GM10847 (cell line): Measurements from ENCODE around the gene C1orf159.

Experiments used
- POLR2A ChIP-seq: IDR thresholded peaks from 2 replicates; pipeline ENCODE4 v1.6.1; 2011; ENCODE audit not compliant: insufficient read length; ENCODE audit errors: extremely low read depth

Gene C1orf159

DNA sequence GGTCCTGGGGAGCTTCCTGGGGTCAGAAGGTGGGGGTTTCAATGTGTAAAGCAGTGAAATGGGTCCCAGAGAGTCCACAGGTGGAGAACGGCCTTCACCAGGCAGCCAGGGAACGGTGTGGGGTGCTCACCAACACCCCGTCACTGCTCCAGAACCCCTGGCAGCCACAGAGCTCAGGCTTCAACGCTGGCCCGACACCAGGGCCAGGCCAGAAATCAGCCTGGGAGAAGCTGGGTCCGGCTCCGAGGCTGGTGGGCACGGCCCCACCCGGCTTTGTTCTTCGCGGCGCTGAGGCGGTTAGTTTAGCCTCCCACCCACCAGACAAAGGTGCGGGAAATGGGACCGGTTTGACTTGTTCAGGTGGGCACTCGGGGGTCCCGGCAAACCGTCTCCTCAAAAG, 24.8 kb upstream of the C1orf159 start:
- TF ChIP-seq POLR2A = no peak

DNA sequence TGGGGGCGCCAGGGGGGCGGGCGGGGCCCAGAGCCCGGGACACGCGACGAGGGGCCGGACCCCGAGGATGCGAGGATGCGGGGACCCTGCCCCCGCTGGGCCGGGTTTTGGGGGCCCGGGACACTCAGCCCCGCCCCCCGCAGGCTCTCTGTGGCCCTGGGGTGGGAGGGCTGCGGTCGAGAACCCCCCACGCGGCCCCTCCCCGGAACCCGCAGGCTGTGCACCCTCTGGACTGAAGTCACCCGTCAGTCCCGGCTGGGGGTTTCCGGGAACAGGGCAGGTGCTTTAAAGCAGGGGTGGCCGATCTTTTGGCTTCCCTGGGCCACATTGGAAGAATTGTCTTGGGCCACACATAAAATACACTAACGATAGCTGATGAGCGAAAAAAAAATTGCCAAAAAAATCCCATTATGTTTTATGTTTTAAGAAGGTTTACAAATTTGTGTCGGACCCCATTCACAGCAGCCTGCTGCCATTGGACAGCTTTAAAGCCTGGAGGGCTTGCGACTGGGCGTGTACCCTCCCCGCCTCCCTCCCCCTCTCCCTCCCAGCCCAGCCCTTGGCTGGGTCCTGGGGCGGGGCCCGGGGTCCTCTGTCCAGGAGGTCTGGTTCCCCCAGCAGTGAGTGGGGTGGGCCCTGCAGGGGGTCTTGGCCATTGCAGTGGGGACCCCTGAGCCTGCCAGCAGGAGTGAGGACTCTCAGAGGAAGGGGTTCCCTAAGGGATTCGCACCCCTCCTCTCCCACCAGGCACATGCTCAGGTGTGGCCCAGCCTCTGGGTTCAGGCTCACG, 21.6 kb upstream of the C1orf159 start:
- TF ChIP-seq POLR2A = no peak

DNA sequence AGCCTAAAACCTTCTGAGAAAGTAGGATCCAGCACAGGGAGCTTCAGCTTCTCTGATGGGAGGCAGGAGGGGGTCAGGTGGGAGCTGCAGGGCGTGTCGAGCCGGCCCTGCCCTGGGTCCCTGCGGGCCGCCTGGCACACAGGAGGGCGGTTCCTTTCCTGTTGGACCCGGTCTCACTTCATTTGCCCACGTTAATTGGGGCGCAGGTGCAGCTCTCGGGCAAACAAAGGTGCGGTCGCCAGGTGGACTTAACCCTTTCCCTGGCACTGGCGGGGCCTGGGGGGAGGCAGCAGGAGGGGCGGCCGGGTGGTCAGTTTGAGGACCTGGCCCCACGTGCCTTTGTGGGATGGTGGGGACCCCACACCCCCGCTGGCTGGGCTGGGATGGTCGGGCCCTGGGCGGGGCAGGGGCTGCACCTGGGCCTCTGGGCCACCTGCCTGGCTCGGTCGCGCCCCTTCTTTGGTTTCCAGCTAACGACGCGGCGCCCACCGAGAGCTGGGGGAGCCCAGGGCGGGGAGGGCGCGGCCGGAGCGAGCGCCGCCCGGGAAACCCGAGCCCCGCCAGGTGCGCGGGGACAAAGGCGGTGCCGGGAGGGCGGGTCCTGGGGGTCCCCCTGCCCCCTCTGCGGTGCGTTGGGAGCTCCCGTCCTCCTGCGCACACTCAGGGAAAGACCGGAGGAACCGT, 20.8 kb upstream of the C1orf159 start:
- TF ChIP-seq POLR2A = no peak

DNA sequence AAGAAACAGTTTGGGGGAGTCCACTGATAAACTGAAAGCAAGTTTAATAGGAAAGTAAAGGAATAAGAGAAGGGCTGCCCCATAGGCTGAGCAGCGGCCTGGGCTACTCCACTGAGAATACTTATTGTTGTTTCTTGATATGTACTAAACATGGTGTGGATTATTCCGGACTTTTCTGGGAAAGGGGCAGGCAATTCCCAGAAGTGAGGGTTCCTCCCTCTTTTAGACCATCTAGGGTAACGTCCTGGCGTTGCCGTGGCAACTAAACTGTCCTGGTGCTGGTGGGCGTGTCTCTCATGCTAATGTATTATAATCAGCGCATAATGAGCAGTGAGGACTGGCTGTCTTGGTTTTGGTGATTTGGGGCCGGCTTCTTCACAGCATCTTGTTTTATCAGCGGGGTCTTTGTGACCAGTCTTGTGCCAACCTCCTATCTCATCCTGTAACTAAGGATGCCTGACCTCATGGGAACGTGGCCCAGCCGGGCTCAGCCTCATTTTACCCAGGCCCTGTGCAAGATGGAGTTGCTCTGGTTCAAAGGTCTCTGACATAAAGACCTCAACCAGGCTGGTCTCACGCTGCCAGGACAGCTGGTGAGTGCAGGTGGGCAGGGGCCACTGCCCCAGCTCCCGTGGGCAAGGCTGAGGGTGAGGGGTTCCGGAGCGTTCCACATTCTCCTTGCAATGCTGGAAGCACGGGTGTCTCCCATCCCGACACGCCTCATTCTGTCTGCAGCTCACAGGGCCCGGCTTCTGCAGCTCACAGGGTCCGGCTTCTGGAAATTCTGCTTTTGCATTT, 19.6 kb upstream of the C1orf159 start:
- no peak for TF ChIP-seq POLR2A

DNA sequence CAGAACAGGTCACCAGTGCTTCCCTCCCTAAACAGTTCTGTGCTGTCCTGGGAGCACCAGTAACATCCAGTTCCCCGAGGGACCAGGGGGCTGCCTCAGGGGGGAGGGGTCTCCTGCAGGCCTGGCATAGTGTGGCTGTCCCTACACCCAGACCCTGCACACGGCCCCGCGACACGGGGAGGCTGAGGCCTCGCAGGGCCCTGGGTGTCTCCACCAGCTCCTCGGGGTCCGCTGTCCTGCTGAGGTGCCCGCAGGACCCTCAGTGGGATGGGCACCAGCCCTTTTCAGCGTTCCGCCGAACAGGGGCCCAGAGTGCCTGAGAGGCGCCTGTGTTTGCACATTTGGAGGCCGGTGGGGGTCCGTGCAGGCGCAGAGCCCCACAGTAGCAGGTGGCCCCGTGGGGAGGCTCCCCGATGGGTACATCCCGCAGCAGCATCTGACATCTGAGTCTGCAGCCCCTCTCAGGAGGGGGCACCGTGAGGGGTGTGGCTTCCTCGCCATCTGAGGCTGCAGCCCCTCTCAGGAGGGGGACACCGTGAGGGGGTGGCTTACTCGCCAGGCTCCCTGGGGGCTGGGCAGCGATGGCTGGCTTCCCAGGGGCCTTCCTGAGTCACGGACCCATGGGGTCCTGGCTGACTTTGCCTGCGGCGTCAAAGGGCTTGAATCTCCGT, 18.5 kb upstream of the C1orf159 start:
- no peak for TF ChIP-seq POLR2A

DNA sequence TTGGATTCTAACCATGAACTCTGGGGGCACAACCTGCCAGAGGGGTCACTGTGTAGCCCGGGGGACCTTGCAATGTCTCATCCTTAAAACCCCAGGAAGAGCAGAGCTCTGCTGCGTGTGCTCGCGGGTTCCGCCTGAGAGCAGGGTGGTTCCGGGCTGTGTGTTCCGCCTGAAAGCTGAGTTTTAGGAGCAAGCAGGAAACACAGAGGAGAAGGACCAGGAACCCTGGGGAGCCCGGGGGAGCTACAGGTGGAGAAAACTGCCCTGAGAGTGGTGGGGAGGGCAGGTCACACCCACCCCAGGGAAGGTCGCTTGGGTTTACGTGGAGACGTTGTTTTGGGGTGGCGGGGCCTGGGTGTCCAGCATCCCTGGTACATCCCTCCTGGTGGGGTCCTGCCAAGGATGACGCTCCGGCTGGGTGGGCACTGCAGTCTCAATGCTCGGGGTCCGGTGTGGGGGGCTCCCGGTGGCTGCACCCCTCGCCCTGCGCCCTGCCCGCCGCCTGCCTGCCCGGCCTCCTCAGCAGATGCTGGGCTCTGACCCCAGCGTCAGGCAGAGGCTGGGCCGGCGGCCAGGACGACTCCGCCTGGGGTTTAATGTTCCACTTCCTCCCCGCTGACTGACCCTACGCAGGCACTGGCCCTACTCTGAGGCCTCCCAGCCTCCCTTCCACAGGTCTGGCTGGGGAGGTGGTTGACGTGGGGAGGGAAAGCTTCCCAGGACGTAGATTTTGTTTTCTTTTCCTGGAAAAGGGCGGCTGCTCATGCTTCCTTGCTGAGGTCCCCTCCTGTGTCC, 17.3 kb upstream of the C1orf159 start:
- no peak for TF ChIP-seq POLR2A

DNA sequence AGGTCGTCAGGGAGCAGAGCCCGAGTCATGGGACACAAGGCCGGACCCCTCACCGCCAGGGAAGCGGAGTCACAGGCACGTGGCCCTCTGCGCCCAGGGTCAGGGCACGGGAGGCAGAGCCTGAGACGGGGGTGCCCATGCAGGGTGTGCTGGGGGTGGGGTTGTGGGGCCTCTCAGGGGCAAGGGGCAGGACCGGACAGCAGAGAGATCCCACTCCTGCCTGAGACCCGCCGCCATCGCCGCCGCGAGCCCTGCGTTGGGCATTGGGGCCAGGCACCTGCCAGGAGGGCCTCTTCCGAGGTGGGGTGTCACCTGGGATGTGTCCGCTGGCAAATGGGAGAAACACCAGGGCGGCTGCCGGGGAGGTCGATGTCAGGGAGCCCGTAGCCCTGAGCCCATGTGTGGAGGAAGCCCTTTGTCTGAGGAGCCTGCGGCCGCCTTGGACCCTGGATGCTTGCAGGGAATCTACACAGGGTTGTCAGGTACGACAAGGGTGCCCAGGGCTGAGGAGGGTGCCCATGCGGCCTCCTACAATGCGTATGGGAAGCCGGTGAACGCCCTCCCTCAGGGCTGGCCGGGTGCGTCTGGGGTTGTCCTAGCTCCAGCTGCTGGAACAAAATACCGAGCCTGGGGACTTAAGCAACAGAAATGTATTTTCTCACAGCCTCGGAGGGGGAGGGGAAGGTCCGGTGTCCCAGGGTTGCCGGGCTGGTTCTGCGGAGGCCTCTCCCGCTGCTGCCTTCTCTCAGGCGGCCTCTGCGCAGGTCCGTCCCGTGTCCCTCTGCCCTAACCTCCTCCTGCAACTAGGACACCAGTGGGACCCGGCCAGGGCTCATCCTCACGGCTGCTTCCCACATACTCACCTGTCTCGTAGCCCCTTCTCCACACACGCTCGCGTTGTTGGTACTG, 16.4 kb upstream of the C1orf159 start:
- no peak for TF ChIP-seq POLR2A

DNA sequence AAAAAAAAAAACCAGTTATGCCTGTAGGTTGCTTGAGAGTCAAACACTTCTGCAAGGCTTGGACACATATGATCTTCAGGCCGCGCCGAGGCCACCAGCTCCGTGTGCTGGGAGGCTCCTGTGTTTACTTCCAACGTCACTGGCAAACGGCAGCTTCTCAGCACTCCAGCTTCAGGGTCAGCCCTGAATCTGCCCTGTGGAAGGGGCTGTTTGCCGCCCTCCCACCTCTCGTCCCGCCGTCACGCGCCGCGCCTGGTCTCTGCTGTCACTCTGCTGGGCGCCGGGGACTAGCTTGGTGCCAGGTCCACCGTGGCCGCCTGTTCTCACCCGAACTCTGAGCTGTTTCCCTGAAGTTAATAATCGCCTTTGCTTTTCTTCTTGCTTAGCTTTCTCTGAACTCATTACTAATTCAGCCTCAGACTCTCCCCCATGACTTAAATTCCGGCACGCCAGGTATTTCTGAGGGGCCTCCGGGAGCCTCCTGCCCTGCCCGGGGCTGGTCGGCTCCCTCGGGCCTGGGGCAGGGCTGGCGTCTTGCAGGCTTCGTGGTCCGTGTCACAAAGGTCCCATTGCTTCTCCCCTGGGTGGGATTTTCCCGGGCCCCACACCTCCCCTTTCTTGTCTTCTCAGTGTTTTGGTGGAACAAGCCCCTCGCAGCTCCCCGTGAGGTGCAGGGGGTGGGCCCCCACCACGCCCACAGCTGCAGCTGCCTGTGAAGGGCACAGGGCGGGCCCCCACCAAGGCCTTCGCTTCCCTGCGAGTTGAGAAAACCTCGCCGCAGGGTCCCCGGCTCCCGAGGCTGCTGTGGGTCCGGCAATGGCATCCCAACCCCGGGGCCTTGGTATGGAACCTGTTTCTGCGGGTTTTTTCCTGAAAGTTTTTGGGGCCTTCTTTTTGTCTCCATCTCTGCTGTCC, 14.6 kb upstream of the C1orf159 start:
- TF ChIP-seq POLR2A = no peak

DNA sequence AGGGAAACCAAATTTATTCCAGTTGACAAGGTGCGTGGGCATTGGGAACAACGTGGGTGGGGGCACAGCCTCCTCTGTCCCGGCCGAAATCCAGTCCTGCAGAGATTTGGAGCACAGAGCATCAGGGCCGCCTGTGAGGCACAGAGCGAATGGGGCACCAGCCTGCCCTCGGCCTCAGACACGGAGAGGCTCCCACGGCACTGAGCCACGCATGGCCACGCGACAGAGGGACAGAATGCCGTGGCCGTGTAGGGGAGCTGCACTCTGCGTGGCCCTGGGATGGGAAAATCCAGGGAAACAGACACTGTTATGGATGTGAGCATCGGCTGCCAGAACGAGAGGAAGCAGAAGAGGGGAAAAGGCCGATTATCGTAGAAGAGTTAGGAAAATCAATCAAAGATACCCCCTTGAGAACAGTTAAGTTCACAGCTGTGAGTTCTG, 13.5 kb upstream of the C1orf159 start:
- TF ChIP-seq POLR2A = no peak

DNA sequence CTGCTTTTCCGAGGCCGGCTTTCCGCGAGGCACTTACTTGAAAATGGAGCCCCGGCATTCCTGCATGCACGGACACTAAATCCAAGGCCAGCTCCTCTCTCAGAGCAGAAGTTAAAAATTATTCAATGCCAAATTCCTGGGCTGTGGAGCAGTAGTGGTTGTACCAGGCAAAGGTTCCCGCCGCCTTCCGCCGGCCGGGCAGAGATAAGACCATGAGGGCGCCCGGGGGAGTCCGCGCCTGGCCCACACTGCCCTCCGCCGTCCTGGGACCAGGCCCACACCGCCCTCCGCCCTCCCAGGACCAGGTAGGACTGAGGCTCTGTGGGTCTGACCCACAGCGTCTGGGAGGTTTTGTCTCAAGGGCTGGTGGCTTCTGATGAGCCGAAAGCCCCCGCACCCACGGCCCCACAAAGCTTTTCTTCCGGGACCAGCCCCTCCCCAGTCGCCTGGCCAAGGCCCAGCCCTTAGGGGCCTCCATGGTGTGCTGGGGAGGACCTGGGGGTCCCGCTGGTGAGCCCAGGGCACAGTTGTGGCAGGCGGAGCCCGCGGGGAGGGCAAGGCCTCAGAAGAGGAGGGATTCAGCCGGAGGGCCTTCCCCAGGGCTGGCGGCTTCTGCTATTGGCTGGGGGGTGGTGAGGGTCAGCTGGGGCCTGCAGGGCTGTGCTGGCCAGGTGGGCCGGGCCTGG, 12.7 kb upstream of the C1orf159 start:
- TF ChIP-seq POLR2A = no peak

DNA sequence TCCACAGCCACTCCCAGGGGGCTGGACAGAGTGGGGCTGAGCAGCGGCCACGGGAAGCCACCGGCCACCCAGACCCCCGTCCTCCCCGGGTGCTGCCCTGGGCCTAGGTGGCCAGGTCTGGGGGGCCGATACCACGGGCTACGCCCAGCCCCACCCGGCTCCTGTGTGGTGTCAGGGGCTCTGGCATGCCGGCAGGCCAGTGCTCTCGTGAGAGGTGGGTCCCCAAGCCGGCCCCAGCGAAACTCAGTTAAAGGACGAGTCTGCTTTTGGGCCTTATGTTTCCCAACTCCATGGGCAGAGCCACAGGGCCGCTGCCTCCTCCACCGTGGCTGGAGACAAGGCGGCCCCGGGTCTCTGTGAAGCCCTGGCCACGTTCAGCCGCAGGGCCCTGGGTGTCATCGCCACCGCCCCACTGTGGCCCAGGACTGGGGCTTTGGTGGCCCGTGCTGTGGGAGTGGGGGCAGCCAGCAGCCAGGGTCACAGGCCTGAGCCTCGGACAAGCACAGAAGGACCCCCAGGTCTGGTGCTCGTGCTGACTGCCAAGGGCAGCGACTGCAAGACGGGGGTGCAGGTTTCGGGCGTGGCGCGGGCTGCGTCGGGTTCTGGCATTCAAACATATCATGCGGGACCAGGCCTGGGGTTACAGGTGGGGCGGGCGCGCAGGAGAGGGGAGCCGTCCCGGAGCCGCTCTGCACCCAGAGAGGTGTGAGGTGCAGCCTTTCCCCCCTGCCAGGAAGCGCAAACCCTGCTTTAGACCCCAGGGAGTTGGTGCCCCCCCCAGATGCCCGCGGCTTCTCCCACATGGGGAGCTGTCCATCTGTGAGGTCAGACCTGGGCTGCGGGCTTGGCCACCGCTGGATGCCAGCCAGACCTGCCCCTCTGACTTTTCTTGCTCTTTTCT, 11.9 kb upstream of the C1orf159 start:
- no peak for TF ChIP-seq POLR2A
